Neural progenitor cell (in vitro differentiated cells): ENCODE measurements around the gene PRUNE2. TPM values are rescaled to one million over a fixed set of nuclear protein-coding genes. Genes with fewer than 3 reads are reported as not detected.

Source experiments
- DNase-seq: peaks from one replicate; pipeline ENCODE4 v3.0.0-alpha.2; 2016; ENCODE audit warnings: low spot score
- H2AFZ ChIP-seq: fragments of 200-600 bp; sonication (generic); replicated peaks from 2 replicates; pipeline ENCODE4 v1.6.1; 2016; ENCODE audit warnings: antibody characterized with exemption
- H3F3A ChIP-seq: fragments of 200-600 bp; sonication (generic); 2 replicates; pipeline ENCODE4 v1.6.1; 2016; ENCODE audit warnings: antibody characterized with exemption, low read depth
- H3K27ac ChIP-seq: fragments of 200-600 bp; sonication (generic); 2 replicates; pipeline ENCODE4 v1.5.1; 2016; ENCODE audit warnings: mild to moderate bottlenecking
- H3K27me3 ChIP-seq: fragments of 200-600 bp; sonication (generic); 2 replicates; pipeline ENCODE4 v1.6.1; 2016; ENCODE audit warnings: mild to moderate bottlenecking, moderate library complexity
- H3K36me3 ChIP-seq: fragments of 200-600 bp; sonication (generic); 2 replicates; pipeline ENCODE4 v1.5.1; 2016
- H3K4me1 ChIP-seq: fragments of 200-600 bp; sonication (generic); 2 replicates; pipeline ENCODE4 v1.6.1; 2016; ENCODE audit warnings: mixed run types
- H3K4me2 ChIP-seq: fragments of 200-600 bp; sonication (generic); 2 replicates; pipeline ENCODE4 v1.6.1; 2016
- H3K4me3 ChIP-seq: fragments of 200-600 bp; sonication (generic); 2 replicates; pipeline ENCODE4 v1.5.1; 2016
- H3K79me2 ChIP-seq: fragments of 200-600 bp; sonication (generic); 2 replicates; pipeline ENCODE4 v1.6.1; 2016; ENCODE audit warnings: low read depth
- H3K9ac ChIP-seq: fragments of 200-600 bp; sonication (generic); 2 replicates; pipeline ENCODE4 v1.6.1; 2016
- H3K9me3 ChIP-seq: fragments of 200-600 bp; sonication (generic); 2 replicates; pipeline ENCODE4 v1.5.1; 2016; ENCODE audit warnings: low read depth
- H4K20me1 ChIP-seq: fragments of 200-600 bp; sonication (generic); 2 replicates; pipeline ENCODE4 v1.6.1; 2016; ENCODE audit warnings: low read depth
- H3K27ac Mint-ChIP-seq: 3 replicates; pipeline ENCODE4 v1.8.0; 2021; ENCODE audit warnings: mixed read lengths
- H3K27me3 Mint-ChIP-seq: 2 replicates; pipeline ENCODE4 v1.8.0; 2022; ENCODE audit warnings: low read depth, mild to moderate bottlenecking, inconsistent platforms, moderate library complexity, mixed read lengths; ENCODE audit not compliant: insufficient read depth
- H3K36me3 Mint-ChIP-seq: 3 replicates; pipeline ENCODE4 v1.8.0; 2021; ENCODE audit warnings: mixed read lengths
- H3K4me1 Mint-ChIP-seq: 3 replicates; pipeline ENCODE4 v1.8.0; 2021; ENCODE audit warnings: mixed read lengths
- H3K4me3 Mint-ChIP-seq: 3 replicates; pipeline ENCODE4 v1.8.0; 2021; ENCODE audit warnings: mild to moderate bottlenecking, moderate library complexity, mixed read lengths
- H3K9me3 Mint-ChIP-seq: 3 replicates; pipeline ENCODE4 v1.8.0; 2020; ENCODE audit warnings: mixed read lengths
- CTCF ChIP-seq: fragments of 200-600 bp; sonication (generic); IDR thresholded peaks from 2 replicates; pipeline ENCODE4 v1.5.1; 2017; ENCODE audit warnings: antibody characterized with exemption, mild to moderate bottlenecking
- EZH2 ChIP-seq: fragments of 200-600 bp; sonication (generic); IDR thresholded peaks from 2 replicates; pipeline ENCODE4 v1.6.1; 2017; ENCODE audit warnings: antibody characterized with exemption, mild to moderate bottlenecking, moderate library complexity
- EZH2phosphoT487 ChIP-seq: fragments of 200-600 bp; sonication (generic); IDR thresholded peaks from 2 replicates; pipeline ENCODE4 v1.6.1; 2017; ENCODE audit warnings: antibody characterized with exemption
- total RNA-seq: library from RNA; depleted of rRNA; stranded (reverse); fragments of >200 nt; gene quantifications from 2 replicates; pipeline ENCODE4 v1.2.3, GENCODE V29; 2015; ENCODE audit warnings: low replicate concordance

Gene PRUNE2
- total RNA-seq, 1 donor from 2014 or later = 28.2 TPM

- H3K4me1 Mint-ChIP-seq = peaks cover 24% of the 10 kb centered on the region
- no peak for DNase-seq
- H3K9me3 Mint-ChIP-seq = no peaks in the 10 kb centered on the region
- H3F3A ChIP-seq = no peaks in the 10 kb centered on the region
- H3K27ac ChIP-seq = no peak overlapping the region
- no peaks in the 10 kb centered on the region for H3K27me3 Mint-ChIP-seq
- H3K9me3 ChIP-seq = no peaks in the 10 kb centered on the region
- H3K36me3 Mint-ChIP-seq = peaks cover 8% of the 10 kb centered on the region
- no peak overlapping the region for H3K4me2 ChIP-seq
- no peak overlapping the region for H3K4me3 Mint-ChIP-seq
- no peaks in the 10 kb centered on the region for H4K20me1 ChIP-seq
- H3K4me1 ChIP-seq = peaks cover 16% of the 10 kb centered on the region
- H3K79me2 ChIP-seq = no peaks in the 10 kb centered on the region
- no peak overlapping the region for H3K9ac ChIP-seq
- H3K27ac Mint-ChIP-seq = no peak overlapping the region
- no peak for TF ChIP-seq EZH2
- H3K27me3 ChIP-seq = no peaks in the 10 kb centered on the region
- no peak overlapping the region for H3K4me3 ChIP-seq
- H3K36me3 ChIP-seq = no peaks in the 10 kb centered on the region
- H2AFZ ChIP-seq = no peak overlapping the region
Observed at GRCh38 chr9:76649894-76650293, 256.0 kb downstream of the PRUNE2 start.

GRCh38 chr9:76646249-76646648 lies 259.7 kb downstream of the PRUNE2 start:
- Mint-ChIP-seq H3K4me3 (no peak overlapping the region), H3K4me1 (peaks cover 34% of the 10 kb centered on the region), H3K27me3 (no peaks in the 10 kb centered on the region), H3K27ac (no peak overlapping the region), H3K36me3 (peaks cover 5% of the 10 kb centered on the region), H3K9me3 (no peaks in the 10 kb centered on the region)
- Histone ChIP-seq H3K36me3 (no peaks in the 10 kb centered on the region), H3K4me1 (peaks cover 28% of the 10 kb centered on the region), H3K79me2 (no peaks in the 10 kb centered on the region), H3K9ac (no peak overlapping the region), H3K27me3 (no peaks in the 10 kb centered on the region), H3K4me3 (no peak overlapping the region), H3F3A (no peaks in the 10 kb centered on the region), H3K27ac (no peak overlapping the region), H4K20me1 (no peaks in the 10 kb centered on the region), H3K9me3 (no peaks in the 10 kb centered on the region), H2AFZ (no peak overlapping the region), H3K4me2 (no peak overlapping the region)
- no peak for DNase-seq
- TF ChIP-seq CTCF (no peak), EZH2phosphoT487 (no peak), EZH2 (no peak)

GRCh38 chr9:76644647-76645250 lies 261.2 kb downstream of the PRUNE2 start:
- H3K27me3 Mint-ChIP-seq = no peaks in the 10 kb centered on the region
- DNase-seq = no peak
- Histone ChIP-seq H3F3A (no peaks in the 10 kb centered on the region), H2AFZ (no peak overlapping the region), H3K27ac (no peak overlapping the region), H3K4me3 (no peak overlapping the region), H3K9me3 (no peaks in the 10 kb centered on the region), H3K27me3 (no peaks in the 10 kb centered on the region), H3K36me3 (no peaks in the 10 kb centered on the region), H3K4me2 (no peak overlapping the region), H3K9ac (no peak overlapping the region), H3K4me1 (peaks cover 18% of the 10 kb centered on the region), H4K20me1 (no peaks in the 10 kb centered on the region), H3K79me2 (no peaks in the 10 kb centered on the region)
- peaks cover 35% of the 10 kb centered on the region for H3K4me1 Mint-ChIP-seq
- peaks cover 5% of the 10 kb centered on the region for H3K36me3 Mint-ChIP-seq
- H3K4me3 Mint-ChIP-seq = no peak overlapping the region
- TF ChIP-seq EZH2phosphoT487 = no peak
- no peak for TF ChIP-seq CTCF
- TF ChIP-seq EZH2 = no peak
- peak overlapping the region; percentile 72 for H3K27ac Mint-ChIP-seq
- H3K9me3 Mint-ChIP-seq = no peaks in the 10 kb centered on the region

- H3F3A ChIP-seq = no peaks in the 10 kb centered on the region
- no peak overlapping the region for H3K4me3 Mint-ChIP-seq
- peaks cover 7% of the 10 kb centered on the region for H3K36me3 Mint-ChIP-seq
Observed at GRCh38 chr9:76644171-76644570, 261.7 kb downstream of the PRUNE2 start.

More at GRCh38 chr9:76644171-76644570, 261.7 kb downstream of the PRUNE2 start:
- no peaks in the 10 kb centered on the region for H3K36me3 ChIP-seq
- Mint-ChIP-seq H3K9me3 (no peaks in the 10 kb centered on the region), H3K27ac (no peak overlapping the region), H3K4me1 (peaks cover 40% of the 10 kb centered on the region), H3K27me3 (no peaks in the 10 kb centered on the region)
- no peaks in the 10 kb centered on the region for H3K27me3 ChIP-seq
- peaks cover 18% of the 10 kb centered on the region for H3K4me1 ChIP-seq
- H3K27ac ChIP-seq = no peak overlapping the region
- no peak overlapping the region for H2AFZ ChIP-seq
- H3K9me3 ChIP-seq = no peaks in the 10 kb centered on the region
- no peak for DNase-seq
- H3K79me2 ChIP-seq = no peaks in the 10 kb centered on the region
- H4K20me1 ChIP-seq = no peaks in the 10 kb centered on the region
- TF ChIP-seq EZH2 (no peak), EZH2phosphoT487 (no peak), CTCF (no peak)
- no peak overlapping the region for H3K4me3 ChIP-seq
- no peak overlapping the region for H3K9ac ChIP-seq
- H3K4me2 ChIP-seq = no peak overlapping the region
